ENCODE data around the gene TBC1D1. TPM values are rescaled to one million over a fixed set of nuclear protein-coding genes. Genes with fewer than 3 reads are reported as not detected.
"Not testable (repeated sequence)": the region's sequence is repeated elsewhere in the genome, so short reads cannot be mapped to it uniquely, and the experiment has no call there.

Gene TBC1D1
- total RNA-seq, 1 experiment from 2014 or later: 36.0 TPM

DNA sequence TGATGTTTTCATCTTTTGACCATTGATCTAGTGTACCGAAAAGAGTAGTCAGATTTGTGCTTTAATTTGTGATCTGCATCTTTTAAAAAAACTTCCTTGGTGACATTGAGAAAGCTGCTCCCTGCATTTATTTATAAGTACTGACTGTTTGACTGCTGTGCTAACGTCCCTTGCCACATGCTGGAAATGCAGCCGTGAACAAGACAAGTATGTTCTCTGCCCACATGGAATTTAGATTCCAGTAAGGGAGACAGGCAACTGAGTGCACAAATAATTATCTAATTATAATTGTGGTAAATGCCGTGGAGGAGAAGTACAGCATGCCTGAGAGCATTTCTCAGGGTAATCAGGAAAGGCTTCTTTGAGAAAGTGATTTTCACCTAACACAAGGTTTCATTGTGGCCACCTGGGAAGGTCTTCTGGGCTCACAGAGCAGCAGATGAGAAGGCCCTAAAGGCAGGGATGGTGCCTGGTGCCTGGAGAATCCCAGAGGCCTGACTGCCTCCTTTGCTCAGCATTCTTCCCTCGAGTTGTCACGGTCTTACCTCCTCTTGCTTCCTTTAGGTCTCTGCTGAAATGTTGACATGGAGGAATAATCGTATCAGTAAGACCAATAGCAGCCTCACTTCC lies 125.1 kb downstream of the TBC1D1 start:
- BruUV-seq (replicated peaks): no TSS peak
- TF ChIP-seq, protein P1, sequence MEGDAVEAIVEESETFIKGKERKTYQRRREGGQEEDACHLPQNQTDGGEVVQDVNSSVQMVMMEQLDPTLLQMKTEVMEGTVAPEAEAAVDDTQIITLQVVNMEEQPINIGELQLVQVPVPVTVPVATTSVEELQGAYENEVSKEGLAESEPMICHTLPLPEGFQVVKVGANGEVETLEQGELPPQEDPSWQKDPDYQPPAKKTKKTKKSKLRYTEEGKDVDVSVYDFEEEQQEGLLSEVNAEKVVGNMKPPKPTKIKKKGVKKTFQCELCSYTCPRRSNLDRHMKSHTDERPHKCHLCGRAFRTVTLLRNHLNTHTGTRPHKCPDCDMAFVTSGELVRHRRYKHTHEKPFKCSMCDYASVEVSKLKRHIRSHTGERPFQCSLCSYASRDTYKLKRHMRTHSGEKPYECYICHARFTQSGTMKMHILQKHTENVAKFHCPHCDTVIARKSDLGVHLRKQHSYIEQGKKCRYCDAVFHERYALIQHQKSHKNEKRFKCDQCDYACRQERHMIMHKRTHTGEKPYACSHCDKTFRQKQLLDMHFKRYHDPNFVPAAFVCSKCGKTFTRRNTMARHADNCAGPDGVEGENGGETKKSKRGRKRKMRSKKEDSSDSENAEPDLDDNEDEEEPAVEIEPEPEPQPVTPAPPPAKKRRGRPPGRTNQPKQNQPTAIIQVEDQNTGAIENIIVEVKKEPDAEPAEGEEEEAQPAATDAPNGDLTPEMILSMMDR (IDR thresholded peaks at IDR 0.05; ENCODE audit: unreplicated experiment): no peak
- POLR2A ChIA-PET: no interaction called here
- H3K27me3 Mint-ChIP-seq (ENCODE audit: insufficient read depth, unreplicated experiment): no peaks in the 10 kb centered on the region
- peaks cover 10% of the 10 kb centered on the region for H3K36me3 Mint-ChIP-seq (ENCODE audit: insufficient read depth, unreplicated experiment)
- CTCF ChIA-PET: no interaction called here
- H3K9me3 Mint-ChIP-seq (ENCODE audit: unreplicated experiment): no peaks in the 10 kb centered on the region
- no peak overlapping the region for H3K27ac Mint-ChIP-seq (ENCODE audit: low read depth, unreplicated experiment)
- H3K4me1 Mint-ChIP-seq (ENCODE audit: insufficient read depth, unreplicated experiment): no peaks in the 10 kb centered on the region
- no peak for DNase-seq (ENCODE audit: unreplicated experiment)
- H3K4me3 Mint-ChIP-seq (ENCODE audit: unreplicated experiment): no peak overlapping the region
- intact Hi-C loops (cut with micrococcal nuclease): no loop called here

DNA sequence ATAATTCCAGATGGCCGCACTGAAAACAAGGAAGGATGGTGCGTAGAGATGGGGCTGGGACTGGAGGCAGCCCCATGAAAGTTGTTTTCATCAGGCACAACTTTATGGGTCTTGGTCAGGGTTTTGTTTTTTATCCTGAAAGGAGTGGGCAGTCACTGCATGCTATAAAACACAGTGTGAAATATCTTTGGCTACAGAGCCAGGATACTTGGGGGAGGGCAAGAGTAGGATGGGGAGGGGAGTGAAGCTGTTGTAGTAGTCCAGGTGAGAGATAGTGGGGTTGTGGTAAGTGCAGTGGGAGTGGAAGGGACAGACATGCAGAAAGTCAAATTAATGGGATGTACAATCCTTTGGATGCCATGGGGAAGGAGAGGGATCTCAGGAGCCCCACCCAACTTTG lies 125.8 kb downstream of the TBC1D1 start:
- TF ChIP-seq, protein P1 (IDR thresholded peaks at IDR 0.05; ENCODE audit: unreplicated experiment): no peak
- intact Hi-C loops (cut with micrococcal nuclease): no loop called here
- Mint-ChIP-seq H3K27me3 (ENCODE audit: insufficient read depth, unreplicated experiment) (no peaks in the 10 kb centered on the region), H3K4me3 (ENCODE audit: unreplicated experiment) (no peak overlapping the region), H3K4me1 (ENCODE audit: insufficient read depth, unreplicated experiment) (no peaks in the 10 kb centered on the region), H3K36me3 (ENCODE audit: insufficient read depth, unreplicated experiment) (peaks cover 12% of the 10 kb centered on the region), H3K9me3 (ENCODE audit: unreplicated experiment) (no peaks in the 10 kb centered on the region), H3K27ac (ENCODE audit: low read depth, unreplicated experiment) (no peak overlapping the region)
- POLR2A ChIA-PET: no interaction called here
- CTCF ChIA-PET: interaction anchor here (1.0 kb wide), 1 partner anchor 19 kb away, joined by 5 read pairs; no protein-coding TSS in a partner anchor
- no peak for DNase-seq (ENCODE audit: unreplicated experiment)
- BruUV-seq (replicated peaks): no TSS peak

DNA sequence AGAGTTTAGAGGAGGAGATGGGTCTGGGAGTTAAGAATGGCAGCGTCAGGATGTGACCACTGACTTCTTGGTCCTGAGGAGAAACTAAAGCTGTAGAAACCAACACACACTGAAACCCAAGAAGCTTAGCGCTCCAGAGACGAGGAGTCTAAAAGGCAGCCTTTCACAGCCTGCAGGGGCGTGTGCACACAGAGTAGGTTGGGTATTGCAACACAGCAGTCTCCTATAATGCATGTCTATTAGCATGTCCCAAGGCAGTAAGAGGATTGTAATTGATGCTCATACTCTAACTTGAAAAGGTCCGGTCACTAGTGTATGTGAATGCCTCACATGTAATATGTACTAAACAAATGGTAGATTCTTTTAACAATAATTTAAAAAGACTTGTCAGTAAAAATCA lies 126.7 kb downstream of the TBC1D1 start:
- BruUV-seq (replicated peaks): no TSS peak
- Mint-ChIP-seq H3K9me3 (ENCODE audit: unreplicated experiment) (no peaks in the 10 kb centered on the region), H3K27ac (ENCODE audit: low read depth, unreplicated experiment) (no peak overlapping the region), H3K36me3 (ENCODE audit: insufficient read depth, unreplicated experiment) (peaks cover 21% of the 10 kb centered on the region), H3K4me1 (ENCODE audit: insufficient read depth, unreplicated experiment) (no peaks in the 10 kb centered on the region), H3K27me3 (ENCODE audit: insufficient read depth, unreplicated experiment) (no peaks in the 10 kb centered on the region), H3K4me3 (ENCODE audit: unreplicated experiment) (no peak overlapping the region)
- ChIA-PET POLR2A (interaction anchor here (0.6 kb wide), 1 partner anchor 105 kb away, joined by 3 read pairs; no protein-coding TSS in a partner anchor), CTCF (no interaction called here)
- TF ChIP-seq, protein P1 (IDR thresholded peaks at IDR 0.05; ENCODE audit: unreplicated experiment): no peak
- DNase-seq (ENCODE audit: unreplicated experiment): no peak
- intact Hi-C loops (cut with micrococcal nuclease): no loop called here

DNA sequence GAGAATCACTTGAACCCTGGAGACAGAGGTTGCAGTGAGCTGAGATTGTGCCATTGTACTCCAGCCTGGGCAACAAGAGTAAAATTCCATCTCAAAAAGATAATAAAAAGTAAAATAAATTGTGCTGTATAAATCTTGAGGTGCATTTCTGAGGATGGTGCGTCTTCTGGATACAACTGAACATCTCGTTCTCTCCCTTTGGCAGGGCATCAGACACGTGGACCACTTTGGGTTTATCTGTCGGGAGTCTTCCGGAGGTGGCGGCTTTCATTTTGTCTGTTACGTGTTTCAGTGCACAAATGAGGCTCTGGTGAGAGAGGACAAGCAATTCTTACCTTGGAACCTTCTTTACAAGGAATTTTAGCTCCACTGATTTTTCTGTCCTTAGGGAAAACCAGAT lies 129.5 kb downstream of the TBC1D1 start:
- Mint-ChIP-seq H3K9me3 (ENCODE audit: unreplicated experiment) (no peaks in the 10 kb centered on the region), H3K27me3 (ENCODE audit: insufficient read depth, unreplicated experiment) (no peaks in the 10 kb centered on the region), H3K4me3 (ENCODE audit: unreplicated experiment) (no peak overlapping the region), H3K27ac (ENCODE audit: low read depth, unreplicated experiment) (no peak overlapping the region), H3K36me3 (ENCODE audit: insufficient read depth, unreplicated experiment) (peaks cover 32% of the 10 kb centered on the region), H3K4me1 (ENCODE audit: insufficient read depth, unreplicated experiment) (no peaks in the 10 kb centered on the region)
- no TSS peak for BruUV-seq (replicated peaks)
- TF ChIP-seq, protein P1 (IDR thresholded peaks at IDR 0.05; ENCODE audit: unreplicated experiment): no peak
- CTCF ChIA-PET: interaction anchor here (1.1 to 2.2 kb wide), 3 partner anchors 10 to 15 kb away, joined by 3 to 7 read pairs (median 5); no protein-coding TSS in a partner anchor
- intact Hi-C loops (cut with micrococcal nuclease): no loop called here
- POLR2A ChIA-PET: no interaction called here
- no peak for DNase-seq (ENCODE audit: unreplicated experiment)

DNA sequence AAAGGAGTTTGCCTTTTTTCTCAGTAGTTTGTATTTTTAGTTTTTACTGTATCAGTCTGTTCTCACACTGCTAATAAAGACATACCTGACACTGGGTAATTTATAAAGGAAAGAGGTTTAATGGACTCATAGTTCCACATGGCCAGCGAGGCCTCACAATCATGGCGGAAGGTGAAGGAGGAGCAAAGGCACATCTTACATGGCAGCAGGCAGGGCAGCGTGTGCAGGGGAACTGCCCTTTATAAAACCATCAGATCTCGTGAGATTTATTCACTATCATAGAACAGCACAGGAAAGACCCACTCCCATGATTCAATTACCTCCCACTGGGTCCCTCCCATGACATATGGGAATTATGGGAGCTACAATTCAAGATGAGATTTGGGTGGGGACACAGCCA lies 130.1 kb downstream of the TBC1D1 start:
- H3K9me3 Mint-ChIP-seq (ENCODE audit: unreplicated experiment); H3K4me1 Mint-ChIP-seq (ENCODE audit: insufficient read depth, unreplicated experiment); DNase-seq (ENCODE audit: unreplicated experiment); H3K27ac Mint-ChIP-seq (ENCODE audit: low read depth, unreplicated experiment); BruUV-seq (replicated peaks); intact Hi-C loops (cut with micrococcal nuclease); H3K27me3 Mint-ChIP-seq (ENCODE audit: insufficient read depth, unreplicated experiment); H3K4me3 Mint-ChIP-seq (ENCODE audit: unreplicated experiment): not testable (repeated sequence)
- POLR2A ChIA-PET: interaction anchor here (0.6 kb wide), 1 partner anchor 1126 kb away, joined by 3 read pairs; no protein-coding TSS in a partner anchor
- CTCF ChIA-PET: interaction anchor here (1.1 to 2.2 kb wide), 3 partner anchors 9 to 15 kb away, joined by 3 to 7 read pairs (median 5); no protein-coding TSS in a partner anchor
- peaks cover 28% of the 10 kb centered on the region for H3K36me3 Mint-ChIP-seq (ENCODE audit: insufficient read depth, unreplicated experiment)
